GM21528 (cell line): ENCODE results near the gene RPL22.

ENCODE experiments used
- ATAC-seq: cut with Tn5 transposase; IDR thresholded peaks from one replicate; pipeline ENCODE4 v1.9.1; 2021; ENCODE audit warnings: mild to moderate bottlenecking, moderate library complexity; ENCODE audit not compliant: unreplicated experiment, low FRiP score

RPL22 gene

GRCh38 chr1:6140413-6140812 lies 59.0 kb downstream of the RPL22 start:
- ATAC-seq = no peak

GRCh38 chr1:6137758-6138157 lies 61.6 kb downstream of the RPL22 start:
- ATAC-seq = no peak

GRCh38 chr1:6136516-6137220 lies 62.7 kb downstream of the RPL22 start:
- no peak for ATAC-seq
